Keratinocyte (primary cell): ENCODE measurements around the gene SAMD4B. TPM values are rescaled to one million over a fixed set of nuclear protein-coding genes. Genes with fewer than 3 reads are reported as not detected.
A peak's percentile ranks its signal among the peaks of the same experiment; 100 is the strongest.

Source experiments
- DNase-seq: peaks from one replicate; pipeline ENCODE4 v3.0.0-alpha.2; 2011; ENCODE audit warnings: low read depth, missing footprints, low spot score
- FAIRE-seq: peaks from 2 replicates; lab custom pipeline; 2011; peaks lifted over from hg19 to GRCh38; lab: Jason Lieb, UNC
- H2AFZ ChIP-seq: 2 replicates; pipeline ENCODE4 v1.6.0; 2012; ENCODE audit warnings: low read length, control low read depth, inconsistent platforms; ENCODE audit not compliant: control insufficient read depth
- H3K27ac ChIP-seq: 2 replicates; pipeline ENCODE4 v1.5.1; 2011; ENCODE audit warnings: low read length; ENCODE audit not compliant: control insufficient read depth, insufficient read depth
- H3K27me3 ChIP-seq: 3 replicates; pipeline ENCODE4 v1.6.0; 2011; ENCODE audit warnings: low read length; ENCODE audit not compliant: control insufficient read depth, insufficient read depth; ENCODE audit errors: extremely low read depth
- H3K36me3 ChIP-seq, 2 experiments: 2 replicates in 1 of 2; 3 replicates in 1 of 2; pipeline ENCODE4 v1.5.1; 2011; ENCODE audit warnings: low read length in 2 of 2, mild to moderate bottlenecking in 1 of 2; ENCODE audit not compliant: control insufficient read depth in 2 of 2, insufficient read depth in 2 of 2; ENCODE audit errors: extremely low read depth in 1 of 2
- H3K4me1 ChIP-seq: 3 replicates; pipeline ENCODE4 v1.5.1; 2011; ENCODE audit warnings: low read length; ENCODE audit not compliant: control insufficient read depth, insufficient read depth; ENCODE audit errors: extremely low read depth
- H3K4me2 ChIP-seq: 3 replicates; pipeline ENCODE4 v1.6.0; 2011; ENCODE audit warnings: low read depth, low read length; ENCODE audit not compliant: control insufficient read depth, insufficient read depth; ENCODE audit errors: extremely low read depth
- H3K4me3 ChIP-seq, 3 experiments: fragments of 200-600 bp in 1 of 3; sonication (generic) in 1 of 3; 2 replicates in 2 of 3; 3 replicates in 1 of 3; pipeline ENCODE4 v1.5.1; 2011 to 2016; ENCODE audit warnings: low read length in 3 of 3, mild to moderate bottlenecking in 3 of 3, control low read depth in 2 of 3, inconsistent platforms in 1 of 3, low read depth in 1 of 3, mixed read lengths in 1 of 3, mixed run types in 1 of 3, moderate library complexity in 1 of 3; ENCODE audit not compliant: control insufficient read depth in 2 of 3, insufficient read depth in 2 of 3; ENCODE audit errors: extremely low read depth in 1 of 3
- H3K79me2 ChIP-seq: 2 replicates; pipeline ENCODE4 v1.6.0; 2012; ENCODE audit warnings: low read length; ENCODE audit not compliant: control insufficient read depth, insufficient read depth
- H3K9ac ChIP-seq: 3 replicates; pipeline ENCODE4 v1.6.0; 2011; ENCODE audit warnings: low read length; ENCODE audit not compliant: control insufficient read depth, insufficient read depth; ENCODE audit errors: extremely low read depth
- H3K9me1 ChIP-seq: 3 replicates; pipeline ENCODE4 v1.6.0; 2011; ENCODE audit warnings: low read length; ENCODE audit not compliant: control insufficient read depth, insufficient read depth; ENCODE audit errors: extremely low read depth
- H3K9me3 ChIP-seq: 2 replicates; pipeline ENCODE4 v1.5.1; 2012; ENCODE audit warnings: low read depth, low read length; ENCODE audit not compliant: control insufficient read depth
- H4K20me1 ChIP-seq: 3 replicates; pipeline ENCODE4 v1.6.0; 2011; ENCODE audit warnings: low read length; ENCODE audit not compliant: control insufficient read depth, insufficient read depth; ENCODE audit errors: extremely low read depth
- EZH2 ChIP-seq: IDR thresholded peaks from one replicate; pipeline ENCODE4 v1.6.1; 2012; ENCODE audit warnings: inconsistent platforms, mild to moderate bottlenecking, low read length, moderate library complexity
- dilution Hi-C: fragments of 300-500 bp; cut with MboI; formaldehyde crosslinking; loops from one replicate; pipeline ENCODE4 v1.7.0; 2020; ENCODE audit warnings: low sequenced_read_pairs; ENCODE audit not compliant: extremely low pct_ligation_motif_present
- polyA plus RNA-seq, 5 experiments: library from polyadenylated mRNA; depleted of rRNA in 3 of 5; stranded (reverse) in 3 of 5; stranded (forward) in 1 of 5; unstranded in 1 of 5; fragments of >200 nt; gene quantifications; 1 replicate in 1 of 5; 2 replicates in 3 of 5; 3 replicates in 1 of 5; pipeline versions ENCODE4 v1.2.1 to v1.2.3, GENCODE V29; 2011 to 2012; ENCODE audit warnings: missing spikeins in 2 of 5, low read depth in 1 of 5, low replicate concordance in 1 of 5
- TF ChIP-seq, protein P1 (sequence below), 3 experiments: IDR thresholded peaks in 1 of 3; conservative IDR thresholded peaks in 1 of 3; optimal IDR thresholded peaks in 1 of 3; 2 replicates in 2 of 3; 3 replicates in 1 of 3; pipeline versions ENCODE3 to v1.5.1; 2011; ENCODE audit warnings: low read length in 3 of 3, mild to moderate bottlenecking in 3 of 3, moderate library complexity in 2 of 3, control low read depth in 1 of 3, inconsistent platforms in 1 of 3; ENCODE audit not compliant: insufficient read depth in 2 of 3; ENCODE audit errors: extremely low read depth in 1 of 3

SAMD4B gene
- polyA plus RNA-seq, 1 donor (not counting 4 experiments of a cell fraction or from before 2014, with no cell fraction given): 20.9 TPM

DNA sequence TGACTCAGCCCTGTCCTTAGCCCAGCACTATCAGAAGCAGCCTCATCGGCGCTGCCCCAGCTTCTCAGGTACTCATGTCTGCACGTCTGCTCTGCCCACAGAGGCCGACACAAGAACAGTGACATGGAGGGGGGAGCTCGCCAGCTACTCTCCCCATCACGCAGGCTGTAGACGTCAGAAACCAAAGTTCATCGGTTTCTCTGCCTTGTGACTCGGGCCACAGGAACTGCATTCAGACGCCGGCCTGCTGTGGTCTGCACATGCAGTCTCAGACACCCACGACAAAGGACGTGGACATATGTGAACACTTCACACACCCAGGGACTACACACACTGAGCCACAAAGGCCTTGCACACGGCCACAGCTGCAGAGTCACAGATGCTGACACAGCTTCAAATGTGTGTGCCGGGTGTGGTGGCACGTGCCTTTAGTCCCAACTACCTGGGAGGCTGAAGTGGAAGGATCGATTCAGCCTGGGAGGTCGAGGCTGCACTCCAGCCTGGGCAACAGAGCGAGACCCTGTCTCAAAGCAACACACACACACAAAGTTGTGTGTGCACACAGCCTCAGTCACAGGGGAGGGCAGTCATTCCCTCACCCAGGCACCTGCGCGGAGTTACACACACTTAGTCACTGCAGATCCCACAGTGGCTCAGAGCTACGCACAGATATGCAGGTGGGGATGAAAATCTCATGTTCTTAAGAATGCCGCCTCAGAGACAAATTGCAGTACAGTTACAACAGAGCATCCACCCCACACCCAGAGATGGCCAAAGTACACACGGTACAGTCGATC is 59.5 kb downstream of the SAMD4B start:
- no peaks in the 10 kb centered on the region for H3K27me3 ChIP-seq
- DNase-seq: no peak
- H3K79me2 ChIP-seq: peaks cover under 1% of the 10 kb centered on the region
- peak; percentile 78 for FAIRE-seq
- no peaks in the 10 kb centered on the region for H3K9me3 ChIP-seq
- H2AFZ ChIP-seq: no peak overlapping the region
- H3K4me2 ChIP-seq: peak overlapping the region; percentile 86
- dilution Hi-C loops: no loop called here
- H3K9ac ChIP-seq: peak overlapping the region; percentile 92
- TF ChIP-seq, protein P1, sequence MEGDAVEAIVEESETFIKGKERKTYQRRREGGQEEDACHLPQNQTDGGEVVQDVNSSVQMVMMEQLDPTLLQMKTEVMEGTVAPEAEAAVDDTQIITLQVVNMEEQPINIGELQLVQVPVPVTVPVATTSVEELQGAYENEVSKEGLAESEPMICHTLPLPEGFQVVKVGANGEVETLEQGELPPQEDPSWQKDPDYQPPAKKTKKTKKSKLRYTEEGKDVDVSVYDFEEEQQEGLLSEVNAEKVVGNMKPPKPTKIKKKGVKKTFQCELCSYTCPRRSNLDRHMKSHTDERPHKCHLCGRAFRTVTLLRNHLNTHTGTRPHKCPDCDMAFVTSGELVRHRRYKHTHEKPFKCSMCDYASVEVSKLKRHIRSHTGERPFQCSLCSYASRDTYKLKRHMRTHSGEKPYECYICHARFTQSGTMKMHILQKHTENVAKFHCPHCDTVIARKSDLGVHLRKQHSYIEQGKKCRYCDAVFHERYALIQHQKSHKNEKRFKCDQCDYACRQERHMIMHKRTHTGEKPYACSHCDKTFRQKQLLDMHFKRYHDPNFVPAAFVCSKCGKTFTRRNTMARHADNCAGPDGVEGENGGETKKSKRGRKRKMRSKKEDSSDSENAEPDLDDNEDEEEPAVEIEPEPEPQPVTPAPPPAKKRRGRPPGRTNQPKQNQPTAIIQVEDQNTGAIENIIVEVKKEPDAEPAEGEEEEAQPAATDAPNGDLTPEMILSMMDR (optimal IDR thresholded peaks at IDR 0.05 in 1 of 3, IDR thresholded peaks at IDR 0.05 in 1 of 3, conservative IDR thresholded peaks at IDR 0.05 in 1 of 3; ENCODE audit: extremely low read depth in 1 of 3, insufficient read depth in 2 of 3, low read length in 3 of 3): no peak
- no peak for TF ChIP-seq EZH2
- H3K4me1 ChIP-seq: peaks cover 51% of the 10 kb centered on the region
- no peak overlapping the region for H3K4me3 ChIP-seq
- peaks cover 0 to 5% of the 10 kb centered on the region in 2 experiments for H3K36me3 ChIP-seq
- H4K20me1 ChIP-seq: no peaks in the 10 kb centered on the region
- no peaks in the 10 kb centered on the region for H3K9me1 ChIP-seq
- H3K27ac ChIP-seq: peak overlapping the region; percentile 98

DNA sequence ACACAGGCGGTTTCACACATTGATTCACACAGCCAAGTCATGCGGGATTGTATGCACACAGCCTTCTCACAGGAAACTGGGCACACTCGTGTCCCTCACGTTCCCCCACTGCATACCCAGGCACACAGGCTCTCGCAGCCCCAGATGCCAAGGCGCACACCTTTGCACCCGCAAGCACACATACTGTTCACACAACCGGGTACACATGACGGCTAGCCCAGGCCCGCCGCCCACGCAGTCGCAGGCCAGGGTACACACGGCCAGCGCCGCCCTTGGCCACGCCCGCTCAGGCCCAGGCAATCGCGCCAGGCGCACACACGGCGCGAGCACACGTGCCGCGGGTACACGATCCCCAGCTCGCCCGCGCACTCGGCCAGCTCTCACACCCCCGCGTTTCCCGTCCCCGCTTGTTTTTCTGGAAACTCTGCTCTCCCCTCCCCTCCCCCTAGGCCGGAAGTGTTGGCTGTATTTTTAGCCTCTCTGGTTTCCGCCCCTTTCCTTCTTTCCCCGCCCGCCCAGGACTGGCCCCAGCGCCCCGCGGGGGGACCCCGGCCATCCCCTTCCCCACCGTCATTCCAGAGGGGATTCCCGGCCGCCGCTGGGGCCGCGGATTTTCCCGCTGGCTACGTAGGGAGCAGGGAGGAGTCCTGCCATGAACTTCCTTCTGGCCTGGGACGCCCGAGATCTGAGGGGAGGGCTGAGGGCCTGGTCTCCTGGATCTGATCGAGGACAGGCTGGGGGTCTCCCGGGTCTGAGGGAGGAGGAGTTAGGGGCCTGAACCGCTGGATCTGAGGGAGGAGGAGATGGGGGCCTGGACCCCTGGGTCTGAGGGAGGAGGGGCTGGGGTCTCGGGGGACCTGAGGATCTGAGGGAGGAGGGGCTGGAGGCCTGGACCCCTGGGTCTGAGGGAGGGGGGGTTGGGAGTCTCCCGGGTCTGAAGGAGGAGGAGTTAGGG is 60.4 kb downstream of the SAMD4B start:
- Histone ChIP-seq H3K9me3 (no peaks in the 10 kb centered on the region), H3K9me1 (no peaks in the 10 kb centered on the region), H3K9ac (peak overlapping the region; percentile 92), H3K4me2 (peak overlapping the region; percentile 86), H3K79me2 (peaks cover 10% of the 10 kb centered on the region), H3K27ac (peak overlapping the region; percentile 98), H3K4me3 (peak overlapping the region; percentile 35 to 63 (median 48)), H3K27me3 (no peaks in the 10 kb centered on the region), H4K20me1 (peaks cover 4% of the 10 kb centered on the region), H2AFZ (peak overlapping the region; percentile 22), H3K36me3 (peaks cover under 1 to 3% of the 10 kb centered on the region in 2 experiments), H3K4me1 (peaks cover 48% of the 10 kb centered on the region)
- no peak for FAIRE-seq
- DNase-seq: no peak
- dilution Hi-C loops: no loop called here
- TF ChIP-seq EZH2: no peak
- TF ChIP-seq, protein P1 (optimal IDR thresholded peaks at IDR 0.05 in 1 of 3, IDR thresholded peaks at IDR 0.05 in 1 of 3, conservative IDR thresholded peaks at IDR 0.05 in 1 of 3; ENCODE audit: extremely low read depth in 1 of 3, insufficient read depth in 2 of 3, low read length in 3 of 3): no peak
